ENCODE results near the gene DYNC2H1. TPM values are rescaled to one million over a fixed set of nuclear protein-coding genes. Genes with fewer than 3 reads are reported as not detected.

Gene DYNC2H1
- total and polyA plus RNA-seq, 8 donors, result 1.2 to 63.7 (median 14.4) TPM

DNA sequence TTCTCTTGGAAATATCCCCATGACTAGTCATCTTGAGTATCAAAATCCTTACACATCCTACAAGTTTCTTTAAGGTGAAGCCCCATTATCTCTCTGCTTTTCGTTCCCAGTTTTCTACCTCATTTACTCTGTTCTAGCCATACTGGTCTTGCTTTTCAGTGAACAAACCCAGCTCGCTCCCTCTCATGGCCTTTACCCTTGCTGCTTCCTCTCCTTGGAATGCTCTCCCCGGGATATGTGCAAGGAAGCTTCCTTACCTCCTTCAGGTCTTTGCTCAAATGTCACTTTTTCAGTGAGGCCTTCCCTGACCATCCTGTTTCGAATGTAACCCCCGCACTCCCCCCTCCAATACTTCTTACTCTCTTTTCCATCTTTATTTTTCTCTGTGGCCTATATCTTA, 331.8 kb downstream of the DYNC2H1 start:
- Histone ChIP-seq H3K27ac (no peak overlapping the region), H3K4me3 (no peak overlapping the region), H3K9me3 (no peaks in the 10 kb centered on the region), H3K27me3 (no peaks in the 10 kb centered on the region), H3K36me3 (peaks cover 0 to 9% (median 0%) of the 10 kb centered on the region in 4 donors), H3K4me1 (no peaks in the 10 kb centered on the region)
- no peak for DNase-seq
- 73 to 88% (median 79%) methylated on average over 5 of the region's 5 CpGs for WGBS, 5 donors
- no peak for TF ChIP-seq EP300 (IDR thresholded peaks at IDR 0.05)
- no peak for TF ChIP-seq POLR2A (IDR thresholded peaks at IDR 0.05)
- no peak for TF ChIP-seq CTCF (IDR thresholded peaks at IDR 0.05)
- no peak for TF ChIP-seq POLR2AphosphoS5 (IDR thresholded peaks at IDR 0.05)
- intact Hi-C loops (cut with DNase I; ENCODE audit: low total_unique reads), result no loop called here

GRCh38 chr11:103448966-103449365, 339.7 kb downstream of the DYNC2H1 start:
- Histone ChIP-seq H3K27ac (no peak overlapping the region), H3K27me3 (no peaks in the 10 kb centered on the region), H3K9me3 (no peaks in the 10 kb centered on the region), H3K36me3 (no peaks in the 10 kb centered on the region), H3K4me3 (no peak overlapping the region), H3K4me1 (no peaks in the 10 kb centered on the region)
- TF ChIP-seq POLR2AphosphoS5 (IDR thresholded peaks at IDR 0.05) (no peak), POLR2A (IDR thresholded peaks at IDR 0.05) (no peak), EP300 (IDR thresholded peaks at IDR 0.05) (no peak), CTCF (IDR thresholded peaks at IDR 0.05) (no peak)
- WGBS, 5 donors, result 56 to 82% (median 71%) methylated on average over 3 of the region's 3 CpGs
- no peak for DNase-seq
- intact Hi-C loops (cut with DNase I; ENCODE audit: low total_unique reads), result no loop called here

GRCh38 chr11:103450241-103450640, 341.0 kb downstream of the DYNC2H1 start:
- intact Hi-C loops (cut with DNase I; ENCODE audit: low total_unique reads), result no loop called here
- TF ChIP-seq POLR2AphosphoS5 (IDR thresholded peaks at IDR 0.05), result no peak
- no peak for TF ChIP-seq POLR2A (IDR thresholded peaks at IDR 0.05)
- TF ChIP-seq CTCF (IDR thresholded peaks at IDR 0.05), result no peak

GRCh38 chr11:103453126-103453525, 343.9 kb downstream of the DYNC2H1 start:
- Histone ChIP-seq H3K36me3 (peaks cover 0 to 8% (median 0%) of the 10 kb centered on the region in 4 donors), H3K27ac (no peak overlapping the region), H3K4me1 (no peaks in the 10 kb centered on the region), H3K27me3 (no peaks in the 10 kb centered on the region), H3K4me3 (no peak overlapping the region), H3K9me3 (no peaks in the 10 kb centered on the region)
- DNase-seq, result no peak
- intact Hi-C loops (cut with DNase I; ENCODE audit: low total_unique reads), result no loop called here
- WGBS, 5 donors, result 17 to 43% (median 27%) methylated on average over 3 of the region's 3 CpGs
- TF ChIP-seq EP300 (IDR thresholded peaks at IDR 0.05) (no peak), POLR2A (IDR thresholded peaks at IDR 0.05) (no peak), POLR2AphosphoS5 (IDR thresholded peaks at IDR 0.05) (no peak), CTCF (IDR thresholded peaks at IDR 0.05) (no peak)

More at GRCh38 chr11:103450241-103450640, 341.0 kb downstream of the DYNC2H1 start:
- Histone ChIP-seq H3K27me3 (no peaks in the 10 kb centered on the region), H3K36me3 (no peaks in the 10 kb centered on the region), H3K4me3 (no peak overlapping the region), H3K9me3 (no peaks in the 10 kb centered on the region), H3K27ac (no peak overlapping the region), H3K4me1 (no peaks in the 10 kb centered on the region)
- no peak for DNase-seq
- WGBS, 5 donors, result 37 to 70% (median 58%) methylated on average over 4 of the region's 4 CpGs
